Neural cell (in vitro differentiated cells): ENCODE results near the gene SFR1. TPM values are rescaled to one million over a fixed set of nuclear protein-coding genes. Genes with fewer than 3 reads are reported as not detected.

Source experiments
- H2AFZ ChIP-seq: fragments of 200-600, 300-800 bp; sonication (generic), shearing (Covaris generic); 2 replicates; pipeline ENCODE4 v1.6.0; 2014; ENCODE audit warnings: low read depth, mild to moderate bottlenecking, antibody characterized with exemption, low read length, moderate library complexity
- H3F3A ChIP-seq: fragments of 200-600 bp; shearing (Covaris generic); 2 replicates; pipeline ENCODE4 v1.6.1; 2016; ENCODE audit warnings: mild to moderate bottlenecking, moderate library complexity, mixed read lengths, antibody characterized with exemption, low read length; ENCODE audit not compliant: insufficient read depth, poor library complexity, severe bottlenecking
- H3K27ac ChIP-seq: fragments of 200-600, 300-800 bp; sonication (generic), shearing (Covaris generic); 2 replicates; pipeline ENCODE4 v1.5.1; 2014; ENCODE audit warnings: mild to moderate bottlenecking, low read length, moderate library complexity
- H3K27me3 ChIP-seq: fragments of 300-800, 200-600 bp; sonication (generic), shearing (Covaris generic); 2 replicates; pipeline ENCODE4 v1.6.0; 2014; ENCODE audit warnings: mild to moderate bottlenecking, low read depth, low read length, moderate library complexity; ENCODE audit not compliant: insufficient read depth
- H3K36me3 ChIP-seq: fragments of 300-800, 200-600 bp; sonication (generic), shearing (Covaris generic); 2 replicates; pipeline ENCODE4 v1.5.1; 2014; ENCODE audit warnings: mild to moderate bottlenecking, antibody characterized with exemption, low read length, moderate library complexity; ENCODE audit not compliant: insufficient read depth
- H3K4me2 ChIP-seq: fragments of 300-800, 200-600 bp; sonication (generic), shearing (Covaris generic); 2 replicates; pipeline ENCODE4 v1.6.0; 2014; ENCODE audit warnings: mild to moderate bottlenecking, low read length
- H3K4me3 ChIP-seq: fragments of 300-800, 200-600 bp; sonication (generic), shearing (Covaris generic); 2 replicates; pipeline ENCODE4 v1.5.1; 2014; ENCODE audit warnings: mild to moderate bottlenecking, low read length, moderate library complexity
- H3K79me2 ChIP-seq: fragments of 200-600 bp; shearing (Covaris generic); replicated peaks from 2 replicates; pipeline ENCODE4 v1.6.0; 2014; ENCODE audit warnings: mild to moderate bottlenecking, low read length, moderate library complexity; ENCODE audit not compliant: insufficient read depth
- H3K9ac ChIP-seq: fragments of 300-800, 200-600 bp; sonication (generic), shearing (Covaris generic); 2 replicates; pipeline ENCODE4 v1.6.1; 2016; ENCODE audit warnings: mild to moderate bottlenecking, low read length, mixed read lengths
- H3K9me2 ChIP-seq: fragments of 200-600 bp; shearing (Covaris generic); 2 replicates; pipeline ENCODE4 v1.6.1; 2016; ENCODE audit warnings: mild to moderate bottlenecking, low read length, mixed read lengths; ENCODE audit not compliant: insufficient read depth
- H3K9me3 ChIP-seq: fragments of 200-600, 300-800 bp; sonication (generic), shearing (Covaris generic); 2 replicates; pipeline ENCODE4 v1.6.1; 2016; ENCODE audit warnings: mild to moderate bottlenecking, mixed run types, low read length, moderate library complexity, mixed read lengths
- H4K20me1 ChIP-seq: fragments of 200-600 bp; shearing (Covaris generic); 2 replicates; pipeline ENCODE4 v1.6.1; 2016; ENCODE audit warnings: mild to moderate bottlenecking, mixed run types; ENCODE audit not compliant: insufficient read depth
- EP300 ChIP-seq: fragments of 450-650 bp; conservative IDR thresholded peaks from 2 replicates; pipeline ENCODE4 v1.6.1; 2014; ENCODE audit warnings: antibody characterized with exemption, mild to moderate bottlenecking, moderate library complexity; ENCODE audit not compliant: poor library complexity, severe bottlenecking
- EZH2 ChIP-seq: fragments of 200-600, 300-800 bp; shearing (Covaris generic), sonication (generic); IDR thresholded peaks from 2 replicates; pipeline ENCODE4 v1.6.1; 2014; ENCODE audit warnings: antibody characterized with exemption, low read length, borderline replicate concordance, mild to moderate bottlenecking; ENCODE audit not compliant: insufficient read depth, poor library complexity, severe bottlenecking
- MXI1 ChIP-seq: fragments of 450-650 bp; conservative IDR thresholded peaks from 2 replicates; pipeline ENCODE4 v1.6.1; 2014; ENCODE audit warnings: antibody characterized with exemption, mild to moderate bottlenecking; ENCODE audit not compliant: poor library complexity, severe bottlenecking
- POLR2AphosphoS5 ChIP-seq: IDR thresholded peaks from 2 replicates; pipeline ENCODE4 v1.6.1; 2012
- RAD21 ChIP-seq: fragments of 450-650 bp; conservative IDR thresholded peaks from 2 replicates; pipeline ENCODE4 v1.6.1; 2014; ENCODE audit warnings: antibody characterized with exemption, mild to moderate bottlenecking, moderate library complexity
- SMC3 ChIP-seq: fragments of 450-650 bp; conservative IDR thresholded peaks from 2 replicates; pipeline ENCODE4 v1.6.1; 2014; ENCODE audit warnings: antibody characterized with exemption, mild to moderate bottlenecking, moderate library complexity; ENCODE audit not compliant: poor library complexity
- TAF1 ChIP-seq: IDR thresholded peaks from 2 replicates; pipeline ENCODE4 v1.6.1; 2012; ENCODE audit warnings: low read depth
- polyA plus RNA-seq: library from polyadenylated mRNA; depleted of rRNA; stranded (reverse); fragments of >200 nt; gene quantifications from 2 replicates; pipeline ENCODE4 v1.2.3, GENCODE V29; 2014
- TF ChIP-seq, protein P1 (sequence below): IDR thresholded peaks from 2 replicates; pipeline ENCODE4 v1.6.1; 2012; ENCODE audit warnings: borderline replicate concordance
- TF ChIP-seq, protein P2 (sequence below): fragments of 450-650 bp; IDR thresholded peaks from 2 replicates; pipeline ENCODE4 v1.5.1; 2014; ENCODE audit warnings: antibody characterized with exemption, mild to moderate bottlenecking, moderate library complexity; ENCODE audit not compliant: poor library complexity, severe bottlenecking

Gene SFR1
- polyA plus RNA-seq, 1 donor from 2014 or later: 5.0 TPM

DNA sequence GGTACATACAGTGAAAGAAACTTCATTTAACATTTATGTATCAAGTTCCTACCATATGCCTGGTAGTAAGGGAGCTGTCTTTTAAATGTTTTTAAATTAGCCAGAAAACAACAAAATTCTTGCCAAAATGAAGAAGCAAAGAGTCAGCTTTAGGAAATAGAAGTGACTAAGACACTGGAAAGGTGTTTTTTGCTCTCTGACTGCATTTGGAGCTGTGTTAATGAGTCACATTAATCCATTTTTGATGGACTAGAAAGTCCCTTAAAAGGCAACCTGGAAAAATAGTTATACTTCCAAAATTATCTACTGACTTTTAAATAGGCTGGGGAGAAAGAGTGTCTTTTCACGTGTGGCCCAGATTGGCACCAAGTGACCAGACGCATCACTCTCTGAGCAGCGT lies 32.4 kb upstream of the SFR1 start:
- Histone ChIP-seq H3K27ac (no peak overlapping the region), H2AFZ (no peak overlapping the region)
- no peak for TF ChIP-seq RAD21
- no peak for TF ChIP-seq POLR2AphosphoS5
- TF ChIP-seq, protein P1, sequence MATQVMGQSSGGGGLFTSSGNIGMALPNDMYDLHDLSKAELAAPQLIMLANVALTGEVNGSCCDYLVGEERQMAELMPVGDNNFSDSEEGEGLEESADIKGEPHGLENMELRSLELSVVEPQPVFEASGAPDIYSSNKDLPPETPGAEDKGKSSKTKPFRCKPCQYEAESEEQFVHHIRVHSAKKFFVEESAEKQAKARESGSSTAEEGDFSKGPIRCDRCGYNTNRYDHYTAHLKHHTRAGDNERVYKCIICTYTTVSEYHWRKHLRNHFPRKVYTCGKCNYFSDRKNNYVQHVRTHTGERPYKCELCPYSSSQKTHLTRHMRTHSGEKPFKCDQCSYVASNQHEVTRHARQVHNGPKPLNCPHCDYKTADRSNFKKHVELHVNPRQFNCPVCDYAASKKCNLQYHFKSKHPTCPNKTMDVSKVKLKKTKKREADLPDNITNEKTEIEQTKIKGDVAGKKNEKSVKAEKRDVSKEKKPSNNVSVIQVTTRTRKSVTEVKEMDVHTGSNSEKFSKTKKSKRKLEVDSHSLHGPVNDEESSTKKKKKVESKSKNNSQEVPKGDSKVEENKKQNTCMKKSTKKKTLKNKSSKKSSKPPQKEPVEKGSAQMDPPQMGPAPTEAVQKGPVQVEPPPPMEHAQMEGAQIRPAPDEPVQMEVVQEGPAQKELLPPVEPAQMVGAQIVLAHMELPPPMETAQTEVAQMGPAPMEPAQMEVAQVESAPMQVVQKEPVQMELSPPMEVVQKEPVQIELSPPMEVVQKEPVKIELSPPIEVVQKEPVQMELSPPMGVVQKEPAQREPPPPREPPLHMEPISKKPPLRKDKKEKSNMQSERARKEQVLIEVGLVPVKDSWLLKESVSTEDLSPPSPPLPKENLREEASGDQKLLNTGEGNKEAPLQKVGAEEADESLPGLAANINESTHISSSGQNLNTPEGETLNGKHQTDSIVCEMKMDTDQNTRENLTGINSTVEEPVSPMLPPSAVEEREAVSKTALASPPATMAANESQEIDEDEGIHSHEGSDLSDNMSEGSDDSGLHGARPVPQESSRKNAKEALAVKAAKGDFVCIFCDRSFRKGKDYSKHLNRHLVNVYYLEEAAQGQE: no peak
- no peak for TF ChIP-seq EZH2
- no peak for TF ChIP-seq TAF1
- TF ChIP-seq MXI1: no peak
- no peak for TF ChIP-seq SMC3
- TF ChIP-seq EP300: no peak

DNA sequence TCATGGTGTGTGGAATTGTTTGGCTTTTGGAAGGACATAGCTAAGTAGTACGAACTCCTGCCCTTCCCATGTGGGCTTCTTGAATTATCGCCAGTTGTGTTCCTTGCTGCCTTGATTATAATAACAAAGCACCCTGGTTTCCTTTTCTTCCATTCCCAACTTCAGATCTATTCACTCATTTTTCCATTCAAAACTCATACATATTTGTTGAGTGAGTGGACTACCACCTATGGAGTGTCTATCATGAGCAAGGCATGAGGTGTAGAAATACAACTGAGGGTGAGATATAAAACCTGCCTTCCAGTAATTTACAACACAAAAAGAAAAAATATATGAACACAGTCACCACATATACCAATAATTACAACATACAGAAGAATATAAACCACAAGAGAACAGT lies 31.4 kb upstream of the SFR1 start:
- no peaks in the 10 kb centered on the region for H4K20me1 ChIP-seq
- TF ChIP-seq TAF1 (no peak), EP300 (no peak), MXI1 (no peak), POLR2AphosphoS5 (no peak), RAD21 (no peak), SMC3 (no peak), EZH2 (no peak)
- TF ChIP-seq, protein P2, sequence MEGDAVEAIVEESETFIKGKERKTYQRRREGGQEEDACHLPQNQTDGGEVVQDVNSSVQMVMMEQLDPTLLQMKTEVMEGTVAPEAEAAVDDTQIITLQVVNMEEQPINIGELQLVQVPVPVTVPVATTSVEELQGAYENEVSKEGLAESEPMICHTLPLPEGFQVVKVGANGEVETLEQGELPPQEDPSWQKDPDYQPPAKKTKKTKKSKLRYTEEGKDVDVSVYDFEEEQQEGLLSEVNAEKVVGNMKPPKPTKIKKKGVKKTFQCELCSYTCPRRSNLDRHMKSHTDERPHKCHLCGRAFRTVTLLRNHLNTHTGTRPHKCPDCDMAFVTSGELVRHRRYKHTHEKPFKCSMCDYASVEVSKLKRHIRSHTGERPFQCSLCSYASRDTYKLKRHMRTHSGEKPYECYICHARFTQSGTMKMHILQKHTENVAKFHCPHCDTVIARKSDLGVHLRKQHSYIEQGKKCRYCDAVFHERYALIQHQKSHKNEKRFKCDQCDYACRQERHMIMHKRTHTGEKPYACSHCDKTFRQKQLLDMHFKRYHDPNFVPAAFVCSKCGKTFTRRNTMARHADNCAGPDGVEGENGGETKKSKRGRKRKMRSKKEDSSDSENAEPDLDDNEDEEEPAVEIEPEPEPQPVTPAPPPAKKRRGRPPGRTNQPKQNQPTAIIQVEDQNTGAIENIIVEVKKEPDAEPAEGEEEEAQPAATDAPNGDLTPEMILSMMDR: no peak
- TF ChIP-seq, protein P1: no peak
- H3K4me2 ChIP-seq: no peak overlapping the region
- H2AFZ ChIP-seq: no peak overlapping the region
- H3K9me2 ChIP-seq: no peaks in the 10 kb centered on the region
- H3K4me3 ChIP-seq: no peak overlapping the region
- H3F3A ChIP-seq: no peaks in the 10 kb centered on the region
- no peaks in the 10 kb centered on the region for H3K9me3 ChIP-seq
- no peaks in the 10 kb centered on the region for H3K36me3 ChIP-seq
- no peak overlapping the region for H3K9ac ChIP-seq
- H3K27me3 ChIP-seq: no peaks in the 10 kb centered on the region
- no peak overlapping the region for H3K27ac ChIP-seq
- H3K79me2 ChIP-seq: no peaks in the 10 kb centered on the region

More for the DNA sequence above, 32.4 kb upstream of the SFR1 start:
- H3K4me3 ChIP-seq: no peak overlapping the region
- no peaks in the 10 kb centered on the region for H3K9me3 ChIP-seq
- no peaks in the 10 kb centered on the region for H4K20me1 ChIP-seq
- H3K36me3 ChIP-seq: no peaks in the 10 kb centered on the region
- no peaks in the 10 kb centered on the region for H3K79me2 ChIP-seq
- H3K9me2 ChIP-seq: no peaks in the 10 kb centered on the region
- H3K4me2 ChIP-seq: no peak overlapping the region
- H3F3A ChIP-seq: no peaks in the 10 kb centered on the region
- H3K9ac ChIP-seq: no peak overlapping the region
- no peaks in the 10 kb centered on the region for H3K27me3 ChIP-seq
